Measurements from ENCODE around the gene DIP2C.
"Not testable (repeated sequence)": the region's sequence is repeated elsewhere in the genome, so short reads cannot be mapped to it uniquely, and the experiment has no call there.

DIP2C gene

DNA sequence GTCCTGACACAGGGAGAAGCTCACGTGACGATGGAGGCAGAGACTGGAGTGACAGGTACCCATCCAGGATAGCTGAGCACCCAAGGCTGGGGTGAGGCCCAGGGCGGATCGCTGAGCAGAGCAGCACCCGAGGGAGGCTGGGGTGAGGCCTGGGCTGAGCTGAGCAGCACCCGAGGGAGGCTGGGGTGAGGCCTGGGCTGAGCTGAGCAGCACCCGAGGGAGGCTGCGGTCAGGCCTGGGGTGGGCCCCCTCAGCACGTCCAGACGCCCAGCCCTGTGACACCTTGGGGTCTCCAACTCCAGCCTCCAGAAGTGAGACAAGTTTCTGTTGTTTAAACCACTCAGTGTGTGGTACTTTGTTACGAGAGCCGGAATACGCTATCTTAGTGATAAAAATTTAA is 318.0 kb downstream of the DIP2C start:
- H3K9ac ChIP-seq (ENCODE audit: low read depth, low read length): no peak overlapping the region
- no peak overlapping the region for H3K4me3 ChIP-seq (ENCODE audit: low read length)
- H3K4me1 ChIP-seq (ENCODE audit: insufficient read depth, low read length): peaks cover 12% of the 10 kb centered on the region
- H3K27ac ChIP-seq (ENCODE audit: low read length): no peak overlapping the region
- H3K27me3 ChIP-seq (ENCODE audit: insufficient read depth, low read length): no peaks in the 10 kb centered on the region
- H3K9me3 ChIP-seq (ENCODE audit: insufficient read depth, low read depth, low read length): no peaks in the 10 kb centered on the region
- H3K36me3 ChIP-seq (ENCODE audit: insufficient read depth, low read depth, low read length): peaks cover 6% of the 10 kb centered on the region; the same call in 1 of the 2 replicates

- no peaks in the 10 kb centered on the region for H3K27me3 ChIP-seq (ENCODE audit: insufficient read depth, low read length)
- no peak overlapping the region for H3K9ac ChIP-seq (ENCODE audit: low read depth, low read length)
- H3K9me3 ChIP-seq (ENCODE audit: insufficient read depth, low read depth, low read length): no peaks in the 10 kb centered on the region
- H3K36me3 ChIP-seq (ENCODE audit: insufficient read depth, low read depth, low read length): peaks cover 12% of the 10 kb centered on the region; the same call in 1 of the 2 replicates
- no peak overlapping the region for H3K4me3 ChIP-seq (ENCODE audit: low read length)
- H3K4me1 ChIP-seq (ENCODE audit: insufficient read depth, low read length): peaks cover 12% of the 10 kb centered on the region
- no peak overlapping the region for H3K27ac ChIP-seq (ENCODE audit: low read length)
These were observed 319.0 kb downstream of the DIP2C start for GRCh38 chr10:370449-370825.

- Histone ChIP-seq H3K4me3 (ENCODE audit: low read length) (no peak overlapping the region), H3K27ac (ENCODE audit: low read length) (no peak overlapping the region), H3K4me1 (ENCODE audit: insufficient read depth, low read length) (peaks cover 12% of the 10 kb centered on the region)
These were observed 319.6 kb downstream of the DIP2C start for GRCh38 chr10:369684-370448.

GRCh38 chr10:369221-369683 is 320.2 kb downstream of the DIP2C start:
- H3K9me3 ChIP-seq (ENCODE audit: insufficient read depth, low read depth, low read length): no peaks in the 10 kb centered on the region
- no peak overlapping the region for H3K27ac ChIP-seq (ENCODE audit: low read length)
- no peaks in the 10 kb centered on the region for H3K27me3 ChIP-seq (ENCODE audit: insufficient read depth, low read length)
- H3K4me1 ChIP-seq (ENCODE audit: insufficient read depth, low read length): peaks cover 12% of the 10 kb centered on the region
- H3K4me3 ChIP-seq (ENCODE audit: low read length): no peak overlapping the region
- H3K9ac ChIP-seq (ENCODE audit: low read depth, low read length): no peak overlapping the region
- peaks cover 11% of the 10 kb centered on the region; the same call in 1 of the 2 replicates for H3K36me3 ChIP-seq (ENCODE audit: insufficient read depth, low read depth, low read length)

More at GRCh38 chr10:369684-370448, 319.6 kb downstream of the DIP2C start:
- peaks cover 16% of the 10 kb centered on the region; the same call in 1 of the 2 replicates for H3K36me3 ChIP-seq (ENCODE audit: insufficient read depth, low read depth, low read length)
- no peaks in the 10 kb centered on the region for H3K9me3 ChIP-seq (ENCODE audit: insufficient read depth, low read depth, low read length)
- no peaks in the 10 kb centered on the region for H3K27me3 ChIP-seq (ENCODE audit: insufficient read depth, low read length)
- no peak overlapping the region for H3K9ac ChIP-seq (ENCODE audit: low read depth, low read length)

DNA sequence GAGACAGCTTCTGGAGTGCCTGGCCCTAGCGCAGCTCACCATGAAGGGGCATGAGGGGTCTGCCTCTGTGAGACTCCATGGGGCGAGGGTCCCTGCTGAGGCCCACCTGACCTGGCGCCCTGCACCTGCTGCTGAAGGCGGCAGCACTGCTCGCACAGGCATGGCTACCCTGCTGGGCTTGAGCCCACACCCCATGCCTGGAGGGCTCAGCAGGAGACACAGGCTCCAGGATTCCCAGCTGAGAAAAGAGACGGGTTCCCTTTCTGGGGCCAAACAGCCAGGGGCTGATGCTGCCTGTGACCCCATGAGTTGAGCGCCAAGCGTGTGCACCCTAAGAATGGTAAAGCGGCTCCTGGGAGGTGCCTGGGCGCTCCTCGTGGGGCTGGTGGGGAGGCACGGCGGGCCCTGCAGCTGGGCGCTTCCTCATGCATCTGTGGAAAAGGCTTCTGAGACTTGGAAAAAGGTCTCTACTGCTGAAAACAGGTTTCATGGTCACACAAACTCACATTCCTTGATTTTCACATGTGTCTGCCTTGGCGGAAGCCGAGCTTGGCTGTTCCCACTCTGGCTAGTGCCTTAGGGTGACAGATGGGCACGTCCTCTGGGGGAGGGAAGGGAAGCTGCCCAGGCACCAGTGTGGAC is 320.8 kb downstream of the DIP2C start:
- no peaks in the 10 kb centered on the region for H3K9me3 ChIP-seq (ENCODE audit: insufficient read depth, low read depth, low read length)
- H3K27ac ChIP-seq (ENCODE audit: low read length): no peak overlapping the region
- H3K36me3 ChIP-seq (ENCODE audit: insufficient read depth, low read depth, low read length): peaks cover 11% of the 10 kb centered on the region; the same call in 1 of the 2 replicates
- no peaks in the 10 kb centered on the region for H3K27me3 ChIP-seq (ENCODE audit: insufficient read depth, low read length)
- no peak overlapping the region for H3K4me3 ChIP-seq (ENCODE audit: low read length)
- H3K4me1 ChIP-seq (ENCODE audit: insufficient read depth, low read length): peaks cover 7% of the 10 kb centered on the region
- H3K9ac ChIP-seq (ENCODE audit: low read depth, low read length): no peak overlapping the region

GRCh38 chr10:368107-368506 is 321.4 kb downstream of the DIP2C start:
- not testable (repeated sequence) for H3K4me3 ChIP-seq (ENCODE audit: low read length); H3K4me1 ChIP-seq (ENCODE audit: insufficient read depth, low read length); H3K27ac ChIP-seq (ENCODE audit: low read length); H3K9ac ChIP-seq (ENCODE audit: low read depth, low read length); H3K9me3 ChIP-seq (ENCODE audit: insufficient read depth, low read depth, low read length); H3K27me3 ChIP-seq (ENCODE audit: insufficient read depth, low read length)
- H3K36me3 ChIP-seq (ENCODE audit: insufficient read depth, low read depth, low read length): peaks cover 11% of the 10 kb centered on the region; the same call in 1 of the 2 replicates

GRCh38 chr10:367636-368035 is 321.8 kb downstream of the DIP2C start:
- no peaks in the 10 kb centered on the region for H3K9me3 ChIP-seq (ENCODE audit: insufficient read depth, low read depth, low read length)
- H3K27ac ChIP-seq (ENCODE audit: low read length): no peak overlapping the region
- peaks cover 13% of the 10 kb centered on the region; the same call in 1 of the 2 replicates for H3K36me3 ChIP-seq (ENCODE audit: insufficient read depth, low read depth, low read length)
- no peaks in the 10 kb centered on the region for H3K27me3 ChIP-seq (ENCODE audit: insufficient read depth, low read length)
- no peaks in the 10 kb centered on the region for H3K4me1 ChIP-seq (ENCODE audit: insufficient read depth, low read length)
- no peak overlapping the region for H3K9ac ChIP-seq (ENCODE audit: low read depth, low read length)
- no peak overlapping the region for H3K4me3 ChIP-seq (ENCODE audit: low read length)

GRCh38 chr10:366186-366585 is 323.3 kb downstream of the DIP2C start:
- Histone ChIP-seq H3K4me3 (ENCODE audit: low read length) (no peak overlapping the region), H3K9ac (ENCODE audit: low read depth, low read length) (no peak overlapping the region), H3K27me3 (ENCODE audit: insufficient read depth, low read length) (no peaks in the 10 kb centered on the region), H3K36me3 (ENCODE audit: insufficient read depth, low read depth, low read length) (peaks cover 26% of the 10 kb centered on the region; the same call in 1 of the 2 replicates), H3K27ac (ENCODE audit: low read length) (no peak overlapping the region), H3K4me1 (ENCODE audit: insufficient read depth, low read length) (no peaks in the 10 kb centered on the region), H3K9me3 (ENCODE audit: insufficient read depth, low read depth, low read length) (no peaks in the 10 kb centered on the region)

DNA sequence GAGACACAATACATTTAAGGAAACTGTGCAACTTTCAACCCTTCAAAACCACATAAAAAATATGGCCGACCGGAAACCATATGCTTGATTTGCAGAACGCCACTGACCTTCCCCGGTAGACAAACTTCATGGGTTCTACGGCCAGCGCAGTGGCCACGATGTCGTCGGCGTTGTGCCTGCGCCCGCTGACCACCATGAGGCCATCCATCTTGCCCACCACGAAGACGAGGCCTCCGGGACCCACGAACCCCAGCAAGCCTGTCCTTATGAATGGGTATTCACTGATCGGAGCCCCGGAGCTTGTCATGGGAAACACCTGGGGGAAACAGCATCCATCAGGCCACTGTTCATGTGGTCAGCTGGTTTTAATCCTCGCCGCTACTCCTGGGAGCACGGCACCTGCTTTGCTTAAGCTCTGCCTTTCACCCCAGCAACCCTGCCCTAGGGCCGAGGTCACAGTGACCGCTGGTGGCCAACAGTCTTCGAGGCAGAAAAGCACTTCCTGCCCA is 325.1 kb downstream of the DIP2C start:
- no peak overlapping the region for H3K9ac ChIP-seq (ENCODE audit: low read depth, low read length)
- peaks cover 26% of the 10 kb centered on the region; the same call in 1 of the 2 replicates for H3K36me3 ChIP-seq (ENCODE audit: insufficient read depth, low read depth, low read length)
- no peaks in the 10 kb centered on the region for H3K27me3 ChIP-seq (ENCODE audit: insufficient read depth, low read length)
- H3K27ac ChIP-seq (ENCODE audit: low read length): no peak overlapping the region
- no peaks in the 10 kb centered on the region for H3K9me3 ChIP-seq (ENCODE audit: insufficient read depth, low read depth, low read length)
- H3K4me3 ChIP-seq (ENCODE audit: low read length): no peak overlapping the region
- H3K4me1 ChIP-seq (ENCODE audit: insufficient read depth, low read length): no peaks in the 10 kb centered on the region

DNA sequence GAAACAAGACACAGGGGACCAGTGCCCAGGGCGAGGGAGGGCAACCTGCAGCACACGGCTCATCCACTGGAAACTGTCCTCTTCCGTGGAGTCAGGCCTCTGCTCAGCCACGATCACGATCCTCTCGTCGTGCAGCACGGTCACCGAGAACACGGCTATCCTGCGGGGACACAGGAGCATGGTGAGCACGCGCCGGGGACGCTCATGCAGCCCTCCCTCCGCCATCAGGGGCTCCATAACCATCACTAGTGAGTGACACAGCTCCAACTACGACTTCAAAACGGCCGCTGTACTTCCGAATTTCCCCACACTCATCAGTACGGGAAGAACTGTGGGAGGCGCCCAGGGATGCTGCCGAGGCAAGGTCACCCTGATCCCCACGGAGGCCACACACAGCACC is 326.3 kb downstream of the DIP2C start:
- no peak overlapping the region for H3K27ac ChIP-seq (ENCODE audit: low read length)
- no peaks in the 10 kb centered on the region for H3K27me3 ChIP-seq (ENCODE audit: insufficient read depth, low read length)
- no peaks in the 10 kb centered on the region for H3K4me1 ChIP-seq (ENCODE audit: insufficient read depth, low read length)
- H3K9ac ChIP-seq (ENCODE audit: low read depth, low read length): no peak overlapping the region
- H3K4me3 ChIP-seq (ENCODE audit: low read length): no peak overlapping the region
- peaks cover 26% of the 10 kb centered on the region; the same call in 1 of the 2 replicates for H3K36me3 ChIP-seq (ENCODE audit: insufficient read depth, low read depth, low read length)
- no peaks in the 10 kb centered on the region for H3K9me3 ChIP-seq (ENCODE audit: insufficient read depth, low read depth, low read length)

- Histone ChIP-seq H3K4me1 (ENCODE audit: insufficient read depth, low read length) (no peaks in the 10 kb centered on the region), H3K27me3 (ENCODE audit: insufficient read depth, low read length) (no peaks in the 10 kb centered on the region), H3K9ac (ENCODE audit: low read depth, low read length) (no peak overlapping the region), H3K27ac (ENCODE audit: low read length) (no peak overlapping the region), H3K36me3 (ENCODE audit: insufficient read depth, low read depth, low read length) (peaks cover 26% of the 10 kb centered on the region; the same call in 1 of the 2 replicates), H3K4me3 (ENCODE audit: low read length) (no peak overlapping the region), H3K9me3 (ENCODE audit: insufficient read depth, low read depth, low read length) (no peaks in the 10 kb centered on the region)
These were observed 328.0 kb downstream of the DIP2C start for GRCh38 chr10:361203-362081.

All from iPS-20b (cell line).